SK-N-SH (cell line): Measurements from ENCODE around the gene PGP.
"Not testable (repeated sequence)": the region's sequence is repeated elsewhere in the genome, so short reads cannot be mapped to it uniquely, and the experiment has no call there.

Experiments used
- CHD2 ChIP-seq: fragments of 150-350 bp; IDR thresholded peaks from 2 replicates; pipeline ENCODE4 v1.6.1; 2018; ENCODE audit warnings: low read length; ENCODE audit not compliant: partially characterized antibody
- ELF1 ChIP-seq: IDR thresholded peaks from 2 replicates; pipeline ENCODE4 v1.4.0; 2012
- FOXM1 ChIP-seq: IDR thresholded peaks from 2 replicates; pipeline ENCODE4 v1.4.0; 2012; ENCODE audit warnings: low read depth, mild to moderate bottlenecking
- GATA2 ChIP-seq: sonication (generic); formaldehyde crosslinking; IDR thresholded peaks from 2 replicates; pipeline ENCODE4 v1.5.0; 2020; ENCODE audit warnings: mild to moderate bottlenecking, missing genetic modification reagents
- JUND ChIP-seq: IDR thresholded peaks from 2 replicates; pipeline ENCODE4 v1.4.0; 2012
- MXI1 ChIP-seq: IDR thresholded peaks from 2 replicates; pipeline ENCODE4 v1.6.1; 2012; ENCODE audit warnings: mild to moderate bottlenecking, low read depth, low read length, improper control_type of control experiment
- POLR2AphosphoS5 ChIP-seq: IDR thresholded peaks from 2 replicates; pipeline ENCODE4 v1.6.1; 2012; ENCODE audit warnings: low read depth, low read length
- RAD21 ChIP-seq: IDR thresholded peaks from 2 replicates; pipeline ENCODE4 v1.6.1; 2012; ENCODE audit warnings: mild to moderate bottlenecking, low read length
- RXRA ChIP-seq: IDR thresholded peaks from 2 replicates; pipeline ENCODE4 v1.4.0; 2012; ENCODE audit warnings: low read depth, mild to moderate bottlenecking, borderline replicate concordance
- TAF1 ChIP-seq: IDR thresholded peaks from 2 replicates; pipeline ENCODE4 v1.6.1; 2012; ENCODE audit warnings: low read depth, mild to moderate bottlenecking, low read length, moderate library complexity, borderline replicate concordance
- TF ChIP-seq, protein P1 (sequence below): fragments of 200-600 bp; sonication (generic); IDR thresholded peaks from 2 replicates; pipeline ENCODE4 v1.6.1; 2017; ENCODE audit warnings: antibody characterized with exemption, mild to moderate bottlenecking, moderate library complexity
- TF ChIP-seq, protein P2 (sequence below): IDR thresholded peaks from 2 replicates; pipeline ENCODE4 v1.4.0; 2012; ENCODE audit warnings: low read depth
- TF ChIP-seq, protein P3 (sequence below): IDR thresholded peaks from 2 replicates; pipeline ENCODE4 v1.6.1; 2012; ENCODE audit warnings: mild to moderate bottlenecking, low read depth, low read length, moderate library complexity

DNA sequence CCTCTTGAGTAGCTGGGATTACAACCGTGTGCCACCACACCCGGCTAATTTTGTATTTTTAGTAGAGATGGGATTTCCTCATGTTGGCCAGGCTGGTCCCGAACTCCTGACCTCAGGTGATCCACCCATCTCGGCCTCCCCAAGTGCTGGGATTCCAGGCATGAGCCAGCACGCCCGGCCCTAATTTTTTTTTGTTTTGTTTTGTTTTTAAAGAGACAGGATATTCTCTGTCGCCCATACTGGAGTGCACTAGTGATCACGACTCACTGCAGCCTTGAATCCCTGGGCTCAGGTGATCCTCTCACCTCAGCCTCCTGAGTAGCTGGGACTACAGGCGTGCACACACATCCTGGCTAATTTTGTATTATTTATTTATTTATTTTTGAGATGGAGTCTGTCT lies 25.7 kb upstream of the PGP start:
- TF ChIP-seq, protein P1, sequence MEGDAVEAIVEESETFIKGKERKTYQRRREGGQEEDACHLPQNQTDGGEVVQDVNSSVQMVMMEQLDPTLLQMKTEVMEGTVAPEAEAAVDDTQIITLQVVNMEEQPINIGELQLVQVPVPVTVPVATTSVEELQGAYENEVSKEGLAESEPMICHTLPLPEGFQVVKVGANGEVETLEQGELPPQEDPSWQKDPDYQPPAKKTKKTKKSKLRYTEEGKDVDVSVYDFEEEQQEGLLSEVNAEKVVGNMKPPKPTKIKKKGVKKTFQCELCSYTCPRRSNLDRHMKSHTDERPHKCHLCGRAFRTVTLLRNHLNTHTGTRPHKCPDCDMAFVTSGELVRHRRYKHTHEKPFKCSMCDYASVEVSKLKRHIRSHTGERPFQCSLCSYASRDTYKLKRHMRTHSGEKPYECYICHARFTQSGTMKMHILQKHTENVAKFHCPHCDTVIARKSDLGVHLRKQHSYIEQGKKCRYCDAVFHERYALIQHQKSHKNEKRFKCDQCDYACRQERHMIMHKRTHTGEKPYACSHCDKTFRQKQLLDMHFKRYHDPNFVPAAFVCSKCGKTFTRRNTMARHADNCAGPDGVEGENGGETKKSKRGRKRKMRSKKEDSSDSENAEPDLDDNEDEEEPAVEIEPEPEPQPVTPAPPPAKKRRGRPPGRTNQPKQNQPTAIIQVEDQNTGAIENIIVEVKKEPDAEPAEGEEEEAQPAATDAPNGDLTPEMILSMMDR: not testable (repeated sequence)
- TF ChIP-seq ELF1; POLR2AphosphoS5; TAF1; CHD2; JUND; FOXM1; MXI1; RAD21; GATA2 (CRISPR knock-in tag); RXRA: not testable (repeated sequence)
- TF ChIP-seq, protein P2, sequence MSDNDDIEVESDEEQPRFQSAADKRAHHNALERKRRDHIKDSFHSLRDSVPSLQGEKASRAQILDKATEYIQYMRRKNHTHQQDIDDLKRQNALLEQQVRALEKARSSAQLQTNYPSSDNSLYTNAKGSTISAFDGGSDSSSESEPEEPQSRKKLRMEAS: not testable (repeated sequence)
- TF ChIP-seq, protein P3, sequence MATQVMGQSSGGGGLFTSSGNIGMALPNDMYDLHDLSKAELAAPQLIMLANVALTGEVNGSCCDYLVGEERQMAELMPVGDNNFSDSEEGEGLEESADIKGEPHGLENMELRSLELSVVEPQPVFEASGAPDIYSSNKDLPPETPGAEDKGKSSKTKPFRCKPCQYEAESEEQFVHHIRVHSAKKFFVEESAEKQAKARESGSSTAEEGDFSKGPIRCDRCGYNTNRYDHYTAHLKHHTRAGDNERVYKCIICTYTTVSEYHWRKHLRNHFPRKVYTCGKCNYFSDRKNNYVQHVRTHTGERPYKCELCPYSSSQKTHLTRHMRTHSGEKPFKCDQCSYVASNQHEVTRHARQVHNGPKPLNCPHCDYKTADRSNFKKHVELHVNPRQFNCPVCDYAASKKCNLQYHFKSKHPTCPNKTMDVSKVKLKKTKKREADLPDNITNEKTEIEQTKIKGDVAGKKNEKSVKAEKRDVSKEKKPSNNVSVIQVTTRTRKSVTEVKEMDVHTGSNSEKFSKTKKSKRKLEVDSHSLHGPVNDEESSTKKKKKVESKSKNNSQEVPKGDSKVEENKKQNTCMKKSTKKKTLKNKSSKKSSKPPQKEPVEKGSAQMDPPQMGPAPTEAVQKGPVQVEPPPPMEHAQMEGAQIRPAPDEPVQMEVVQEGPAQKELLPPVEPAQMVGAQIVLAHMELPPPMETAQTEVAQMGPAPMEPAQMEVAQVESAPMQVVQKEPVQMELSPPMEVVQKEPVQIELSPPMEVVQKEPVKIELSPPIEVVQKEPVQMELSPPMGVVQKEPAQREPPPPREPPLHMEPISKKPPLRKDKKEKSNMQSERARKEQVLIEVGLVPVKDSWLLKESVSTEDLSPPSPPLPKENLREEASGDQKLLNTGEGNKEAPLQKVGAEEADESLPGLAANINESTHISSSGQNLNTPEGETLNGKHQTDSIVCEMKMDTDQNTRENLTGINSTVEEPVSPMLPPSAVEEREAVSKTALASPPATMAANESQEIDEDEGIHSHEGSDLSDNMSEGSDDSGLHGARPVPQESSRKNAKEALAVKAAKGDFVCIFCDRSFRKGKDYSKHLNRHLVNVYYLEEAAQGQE: not testable (repeated sequence)
